Measurements from ENCODE around the gene ZCCHC9.
"Not testable (repeated sequence)": the region's sequence is repeated elsewhere in the genome, so short reads cannot be mapped to it uniquely, and the experiment has no call there.

Gene ZCCHC9

DNA sequence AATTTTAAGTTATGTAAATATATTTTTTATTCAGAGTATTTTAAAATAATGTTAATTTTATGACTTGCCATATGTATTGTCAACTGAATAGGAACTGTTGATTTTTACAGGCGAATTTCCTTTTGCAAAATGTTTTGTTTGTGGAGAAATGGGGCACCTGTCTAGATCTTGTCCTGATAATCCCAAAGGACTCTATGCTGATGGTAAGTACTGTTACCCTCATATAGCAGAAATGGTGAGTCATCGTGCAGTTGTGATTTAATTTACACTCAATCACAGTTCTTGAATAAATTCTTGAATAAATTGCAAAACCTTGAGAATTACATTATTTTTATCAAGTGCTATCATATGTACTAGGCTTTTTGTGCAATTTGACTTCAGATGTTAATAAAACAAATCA, 7.4 kb downstream of the ZCCHC9 start:
- no peak for DNase-seq

DNA sequence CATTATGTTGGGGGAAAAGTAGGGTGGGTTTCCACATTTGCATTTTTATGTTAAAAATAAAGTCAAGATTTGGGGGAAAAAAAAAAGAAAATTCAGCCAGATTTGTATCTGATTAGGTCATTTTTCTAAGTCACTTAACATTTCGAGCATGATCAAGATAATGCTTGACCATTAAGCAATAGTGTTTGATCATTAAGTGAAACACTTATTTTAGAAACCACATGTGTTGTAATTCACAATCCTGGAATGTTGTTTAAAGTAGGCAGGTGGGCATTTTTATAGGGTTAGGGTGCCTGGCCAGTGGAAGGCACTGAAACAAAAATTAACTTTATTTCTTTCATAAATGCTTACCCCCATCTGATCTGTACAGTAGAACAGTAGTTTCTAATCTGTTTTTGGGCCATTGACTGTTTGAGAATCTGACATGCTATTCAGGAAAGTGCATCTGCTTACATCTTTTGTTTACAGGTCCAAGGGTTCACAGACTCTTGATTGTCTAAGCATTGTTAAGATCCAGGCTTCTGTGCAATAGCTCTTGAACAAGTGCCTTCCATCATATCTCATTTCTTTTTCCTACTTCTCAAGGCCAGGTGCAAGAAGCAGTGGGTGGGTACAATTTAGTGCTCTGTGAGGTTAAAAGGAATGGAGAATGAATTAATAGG, 9.1 kb downstream of the ZCCHC9 start:
- DNase-seq, result no peak

DNA sequence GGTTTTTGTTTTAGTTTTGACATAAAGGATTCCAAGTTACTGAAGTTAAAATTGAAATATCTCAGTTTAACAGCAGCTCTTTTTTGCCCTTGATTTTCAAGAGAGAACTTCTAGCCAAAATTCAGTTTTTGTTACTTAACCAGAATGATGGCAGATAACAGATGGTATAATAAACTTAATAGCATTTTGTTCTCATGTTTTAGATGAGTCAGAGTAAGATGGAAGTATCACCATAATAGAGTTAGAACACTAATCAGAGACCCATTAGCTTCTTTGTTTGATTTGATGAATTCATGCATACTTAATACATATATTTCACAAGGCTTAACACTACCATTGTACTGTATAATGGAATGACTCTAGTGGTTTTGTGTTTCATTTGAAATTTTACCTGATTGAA, 11.9 kb downstream of the ZCCHC9 start:
- DNase-seq, result no peak

DNA sequence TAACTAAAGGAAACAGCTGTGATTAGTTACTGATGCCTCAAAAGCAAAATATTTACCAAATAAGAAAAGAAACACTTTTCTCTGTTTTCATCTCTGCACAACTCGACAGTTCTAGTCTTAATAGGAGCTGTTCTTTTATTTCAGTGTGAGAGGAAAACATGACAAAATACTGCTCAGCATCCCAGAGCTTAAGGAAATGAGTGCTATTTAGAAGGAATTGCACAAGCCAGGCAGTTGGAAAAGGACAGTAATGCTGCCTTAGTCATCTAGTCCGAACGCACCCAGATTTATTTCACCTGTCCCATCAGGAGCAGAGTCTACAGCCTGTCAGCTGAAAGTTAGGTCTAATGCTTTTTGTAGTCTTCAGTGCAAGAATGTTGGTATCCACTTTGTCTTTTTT, 12.3 kb downstream of the ZCCHC9 start:
- no peak for DNase-seq

DNA sequence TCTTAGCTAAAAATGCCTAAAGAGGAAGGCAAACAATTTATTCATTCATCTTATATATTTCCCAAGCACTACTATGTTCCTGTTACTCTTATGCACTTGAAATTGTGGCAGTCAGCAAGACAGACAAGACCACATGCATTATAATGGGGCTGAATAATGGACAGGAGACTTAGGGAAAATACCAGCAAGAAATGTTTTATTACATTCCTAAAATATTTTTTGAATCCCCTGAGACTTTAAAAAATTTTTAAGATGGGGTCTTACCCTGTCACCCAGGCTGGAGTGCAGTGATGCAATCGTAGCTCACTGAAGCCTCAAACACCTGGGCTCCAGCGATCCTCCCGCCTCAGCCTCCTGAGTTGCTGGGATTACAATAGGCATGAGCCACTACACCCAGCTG, 13.2 kb downstream of the ZCCHC9 start:
- no peak for DNase-seq

DNA sequence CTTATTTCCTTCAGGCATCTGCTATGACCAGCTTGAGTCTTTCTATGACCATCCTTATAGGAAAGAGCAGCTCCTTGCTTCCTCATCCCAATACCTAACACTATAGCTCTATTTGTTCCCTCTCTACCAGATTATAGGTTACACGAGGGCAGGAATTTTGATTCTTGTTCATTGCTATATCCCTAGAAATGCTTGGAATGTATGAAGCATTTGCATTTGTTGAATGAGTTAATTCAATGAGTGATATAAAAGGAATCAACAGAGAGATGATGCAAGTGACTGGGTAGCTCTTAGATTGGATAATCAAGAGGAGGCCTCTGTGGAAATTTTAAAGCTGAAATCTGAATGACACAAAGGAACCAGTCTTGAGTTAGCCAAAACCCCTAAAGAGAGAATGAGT, 13.9 kb downstream of the ZCCHC9 start:
- no peak for DNase-seq

DNA sequence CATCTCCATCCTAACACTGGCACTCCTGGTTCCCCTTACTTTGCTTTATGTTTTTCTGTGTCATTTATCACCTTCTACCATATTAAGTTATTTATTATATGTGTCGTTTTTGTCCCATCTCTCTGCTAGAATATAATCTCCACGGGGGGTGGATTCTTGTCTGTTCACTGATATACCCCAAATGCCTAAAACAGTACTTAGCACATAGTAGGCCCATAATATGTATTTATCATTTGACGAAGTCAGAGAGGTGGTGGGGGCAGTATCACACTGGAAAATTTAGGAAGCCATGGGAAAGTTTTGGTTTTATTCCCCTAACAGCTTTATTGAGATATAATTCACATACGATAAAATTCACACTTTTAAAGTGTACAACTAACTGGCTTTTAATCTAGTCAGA, 14.4 kb downstream of the ZCCHC9 start:
- DNase-seq, result no peak

DNA sequence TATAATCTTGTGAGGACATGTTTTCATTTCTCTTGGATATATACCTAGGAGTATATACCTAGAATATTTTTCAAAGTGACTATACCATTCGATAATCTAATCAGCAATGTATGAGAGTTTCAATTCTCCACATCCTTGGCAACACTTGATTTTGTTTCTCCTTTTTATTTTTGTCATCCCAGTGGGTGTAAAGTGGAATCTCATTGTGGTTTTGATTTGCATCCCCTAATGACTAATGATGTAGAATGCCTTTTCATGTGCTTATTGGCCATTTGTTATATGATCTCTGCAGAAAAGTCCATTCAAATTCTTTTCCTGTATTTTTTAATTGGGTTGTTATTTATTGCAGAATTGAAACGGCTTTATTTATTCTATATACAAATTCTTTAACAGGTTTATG, 15.2 kb downstream of the ZCCHC9 start:
- no peak for DNase-seq

DNA sequence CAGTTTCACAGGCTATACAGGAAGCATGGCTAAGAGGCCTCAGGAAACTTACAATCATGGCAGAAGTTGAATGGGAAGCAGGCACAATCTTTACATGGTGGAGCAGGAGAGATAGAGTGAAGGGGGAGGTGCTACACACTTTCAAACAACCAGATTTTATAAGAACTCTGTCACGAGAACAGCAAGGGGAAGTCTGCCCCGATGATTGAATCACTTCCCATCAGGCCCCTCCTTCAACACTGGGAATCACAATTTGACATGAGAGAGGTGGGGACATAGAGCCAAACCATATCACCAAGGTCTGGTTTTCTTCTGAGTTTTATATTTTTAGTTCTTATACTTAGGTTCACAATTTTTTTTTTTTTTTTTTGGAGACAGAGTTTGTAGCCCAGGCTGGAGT, 16.1 kb downstream of the ZCCHC9 start:
- DNase-seq, result no peak

DNA sequence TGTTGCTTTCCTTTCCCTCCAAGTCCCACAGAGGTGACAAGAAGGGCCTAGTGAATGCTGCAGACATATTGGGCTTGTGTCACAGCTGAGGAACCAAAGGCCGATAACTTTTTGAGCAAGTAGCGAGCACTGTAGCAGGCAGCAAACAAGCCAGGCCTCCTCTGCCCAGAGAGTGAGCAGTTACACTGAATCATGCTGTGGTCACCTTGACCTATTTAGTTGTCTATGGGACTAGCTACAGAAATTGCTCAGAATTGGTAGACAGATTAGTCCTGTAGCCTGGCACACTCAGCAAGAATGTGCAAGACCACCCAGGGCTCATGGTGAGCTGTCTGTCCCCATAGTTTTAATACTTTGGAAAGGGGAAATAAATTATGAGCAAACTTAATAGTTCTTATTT, 25.2 kb downstream of the ZCCHC9 start:
- DNase-seq, result no peak

DNA sequence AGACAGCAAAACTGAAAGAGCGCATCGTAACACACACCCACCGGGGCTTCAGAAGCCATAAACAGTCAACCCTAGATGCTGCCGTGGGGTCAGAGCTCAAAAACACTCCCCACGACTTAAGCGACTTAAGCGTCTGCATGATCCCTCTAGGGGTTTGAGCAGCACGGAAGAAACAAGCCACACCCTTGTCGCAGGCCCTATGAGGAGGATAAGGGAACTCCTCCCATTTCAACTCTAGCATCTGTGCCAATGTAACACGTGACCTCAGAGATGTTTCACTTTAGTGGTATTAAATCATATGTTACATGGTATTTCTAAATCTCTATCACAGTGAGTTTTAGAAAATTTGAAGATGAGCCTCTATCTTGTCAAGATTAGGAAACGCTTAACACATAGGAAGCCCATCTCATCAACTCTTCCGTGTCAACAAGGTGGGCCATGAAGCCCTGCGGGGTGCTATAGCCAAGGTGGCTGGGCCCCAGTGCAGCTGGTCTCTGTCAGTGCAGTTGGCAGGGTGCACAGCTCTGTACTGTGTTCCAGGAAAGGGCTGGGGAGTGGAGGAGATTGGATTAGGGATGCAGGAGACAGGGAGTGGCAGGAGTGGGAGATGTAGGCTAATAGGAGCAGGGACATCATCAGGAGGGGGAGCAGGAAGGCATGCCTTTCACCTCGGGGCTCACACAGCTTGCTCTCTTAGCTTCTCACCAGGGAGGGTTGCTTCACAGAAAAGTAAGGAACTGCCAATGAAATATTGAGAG, 33.1 kb downstream of the ZCCHC9 start:
- DNase-seq, result no peak

DNA sequence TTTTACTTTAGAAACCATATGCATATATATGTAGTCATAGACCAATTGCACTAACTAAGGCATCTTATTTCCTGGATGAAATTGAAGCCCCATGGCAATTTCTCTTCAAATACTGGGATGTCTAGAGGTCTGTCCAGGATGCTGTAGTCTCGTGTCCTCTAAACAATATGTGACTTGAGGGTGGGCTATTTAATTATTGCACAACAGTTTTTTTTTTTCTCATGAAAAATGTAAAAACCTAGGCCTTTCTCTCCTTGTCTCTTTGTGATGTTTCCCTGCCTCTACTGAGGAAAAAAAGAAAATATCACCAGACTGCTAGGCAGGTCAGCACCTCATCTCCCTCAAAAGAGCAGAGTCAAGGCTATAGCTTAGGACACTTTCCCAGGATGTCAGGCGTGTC, 34.6 kb downstream of the ZCCHC9 start:
- DNase-seq, result no peak

DNA sequence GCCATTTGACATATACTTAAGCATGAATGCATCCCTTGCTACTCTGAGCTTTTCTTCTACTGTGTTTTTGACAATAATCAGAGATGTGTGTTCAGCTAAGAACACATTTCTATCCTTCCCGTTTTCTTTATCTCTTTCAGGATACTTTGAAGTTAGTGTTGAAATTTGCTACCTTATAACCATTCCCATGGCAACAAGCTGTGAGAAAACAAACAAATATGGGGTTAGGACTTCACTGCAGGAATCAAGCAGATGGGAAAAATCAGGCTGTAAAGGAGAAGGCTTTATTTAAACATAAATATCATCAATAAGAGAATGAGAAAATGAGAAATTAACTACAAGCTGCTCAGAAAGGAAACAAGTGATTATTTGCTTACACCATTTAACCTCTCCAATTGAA, 35.2 kb downstream of the ZCCHC9 start:
- no peak for DNase-seq

DNA sequence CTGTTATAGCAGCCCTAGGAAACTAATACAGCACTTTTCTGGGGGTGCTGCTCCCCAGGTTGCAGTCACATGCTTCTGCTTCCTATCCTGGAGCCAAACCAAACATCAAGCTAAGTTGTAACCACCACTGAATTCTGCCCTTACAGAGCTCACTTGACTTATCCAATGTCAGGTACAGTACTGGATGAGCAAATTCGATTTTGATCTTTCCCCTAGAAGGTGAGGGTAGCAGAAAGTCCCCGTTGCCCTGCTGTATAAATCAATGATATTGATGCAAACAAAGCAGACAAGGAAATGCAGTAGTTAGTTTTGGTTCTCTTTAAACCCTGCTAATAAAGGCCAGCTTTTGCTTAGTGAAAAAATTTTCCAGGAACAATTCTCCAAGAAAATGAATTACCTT, 36.4 kb downstream of the ZCCHC9 start:
- no peak for DNase-seq

DNA sequence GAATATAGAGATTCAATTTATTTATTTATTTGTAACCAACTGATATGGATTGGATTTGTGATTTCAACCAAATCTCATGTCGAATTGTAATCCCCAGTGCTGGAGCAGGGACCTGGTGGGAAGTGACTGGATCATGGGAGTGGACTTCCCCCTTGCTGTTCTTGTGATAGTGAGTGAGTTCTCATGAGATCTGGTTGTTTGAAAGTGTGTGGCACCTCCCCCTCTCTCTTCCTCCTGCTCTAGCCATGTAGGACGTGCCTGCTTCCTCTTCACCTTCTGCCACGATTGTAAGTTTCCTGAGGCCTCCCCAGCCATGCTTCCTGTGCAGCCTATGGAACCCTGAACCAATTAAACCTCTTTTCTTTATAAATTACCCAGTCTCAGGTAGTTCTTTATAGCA, 36.8 kb downstream of the ZCCHC9 start:
- DNase-seq, result not testable (repeated sequence)

DNA sequence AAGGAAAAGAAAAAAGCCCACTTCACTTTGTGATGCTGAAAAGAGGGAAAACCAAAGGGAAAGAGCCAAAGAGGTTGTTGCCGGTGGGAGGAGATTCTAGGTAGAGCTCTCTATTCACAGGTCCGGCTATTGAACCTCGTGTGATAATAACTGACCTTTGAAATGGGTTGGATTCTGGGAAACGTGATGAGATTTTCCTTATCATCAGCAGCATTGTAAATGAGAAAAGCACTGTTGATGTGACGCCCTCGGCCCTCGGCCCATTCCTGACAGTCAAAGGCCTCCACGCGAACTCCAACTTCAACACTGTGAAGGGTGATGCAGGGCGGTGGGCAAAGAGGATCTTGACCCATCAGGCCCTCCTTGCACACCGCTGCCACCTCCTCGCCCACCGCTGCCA, 43.3 kb downstream of the ZCCHC9 start:
- DNase-seq, result no peak

DNA sequence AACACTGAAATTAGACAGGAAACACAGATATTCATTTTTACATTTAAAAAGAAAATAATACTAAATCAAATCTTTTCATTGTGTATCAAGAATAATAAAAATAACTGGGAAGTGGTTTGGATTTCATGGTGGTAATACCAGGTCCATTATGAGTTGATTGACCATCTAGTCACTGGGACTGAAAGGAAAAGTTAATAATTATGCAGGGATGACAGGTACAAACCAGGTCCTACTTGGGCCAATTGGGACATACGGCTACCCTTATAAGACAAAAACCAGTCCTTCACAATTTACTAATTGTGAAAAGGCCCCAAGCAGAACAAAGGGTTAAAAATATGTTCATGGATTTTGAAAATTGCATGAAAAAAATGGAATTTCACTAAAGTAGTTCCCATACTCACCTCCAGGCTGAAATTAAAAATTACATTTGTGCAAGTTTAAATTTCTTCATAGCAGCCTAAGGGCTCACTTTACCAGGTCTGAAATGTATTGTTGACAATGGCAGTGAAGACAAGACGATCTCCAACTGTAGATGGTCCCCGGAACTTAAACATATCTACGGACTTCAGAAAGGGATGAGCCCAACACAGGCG, 44.1 kb downstream of the ZCCHC9 start:
- DNase-seq, result no peak

DNA sequence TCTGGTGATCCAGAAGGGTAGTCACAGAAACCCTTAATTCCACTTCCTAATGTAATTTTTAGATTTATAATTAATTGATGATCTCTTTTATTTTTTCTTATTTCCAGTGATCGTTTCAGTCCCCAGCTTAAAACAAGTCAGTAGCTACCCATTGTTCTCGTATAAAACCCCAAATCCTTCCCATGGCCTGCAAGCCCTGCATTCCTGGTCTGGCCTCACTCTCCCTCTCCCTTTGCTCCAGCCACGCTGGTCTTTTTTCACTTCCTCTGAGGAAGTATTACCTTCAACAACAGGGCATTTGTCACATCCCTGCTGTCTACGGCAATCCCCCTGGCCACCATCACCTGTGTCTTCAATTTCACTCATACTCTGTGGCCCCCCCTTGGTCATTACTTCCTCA, 47.8 kb downstream of the ZCCHC9 start:
- DNase-seq, result no peak

DNA sequence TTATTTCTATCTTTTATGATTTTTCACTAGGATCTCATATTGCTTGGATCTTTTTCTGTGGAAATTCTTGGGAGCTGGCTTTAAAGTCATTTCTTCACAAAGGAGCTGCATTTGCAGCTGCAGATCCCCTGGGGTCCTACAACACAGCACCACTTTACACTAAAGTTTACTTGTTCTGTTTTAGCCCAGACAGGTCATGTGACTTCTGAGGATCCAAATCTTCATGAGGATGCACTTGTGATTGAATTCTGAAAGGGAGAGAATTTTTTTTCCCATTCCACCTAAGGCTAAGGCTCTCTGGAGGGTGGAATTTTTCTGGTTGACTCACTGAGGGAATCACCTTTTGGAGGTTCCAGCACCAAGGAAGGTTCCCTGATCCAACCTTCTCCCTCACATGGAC, 49.1 kb downstream of the ZCCHC9 start:
- DNase-seq, result no peak

DNA sequence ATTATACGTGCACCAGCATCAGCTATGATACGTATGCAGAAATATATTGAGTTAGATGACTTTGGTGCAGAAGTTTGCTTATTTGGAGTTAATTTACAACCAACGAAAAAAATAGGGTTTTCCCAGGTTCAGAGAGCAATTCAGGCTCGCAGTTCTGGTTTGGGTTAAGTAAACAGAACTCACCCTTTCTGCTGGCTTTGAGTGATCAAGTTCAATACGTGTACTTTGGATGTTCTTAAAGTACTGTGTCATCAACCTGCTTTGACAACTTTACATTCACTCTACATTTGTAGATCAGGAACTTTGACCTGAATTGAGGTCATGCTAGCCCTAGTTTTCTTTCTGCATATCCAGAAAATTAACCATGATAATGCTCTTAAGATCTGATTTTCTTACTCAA, 51.8 kb downstream of the ZCCHC9 start:
- DNase-seq, result no peak

DNA sequence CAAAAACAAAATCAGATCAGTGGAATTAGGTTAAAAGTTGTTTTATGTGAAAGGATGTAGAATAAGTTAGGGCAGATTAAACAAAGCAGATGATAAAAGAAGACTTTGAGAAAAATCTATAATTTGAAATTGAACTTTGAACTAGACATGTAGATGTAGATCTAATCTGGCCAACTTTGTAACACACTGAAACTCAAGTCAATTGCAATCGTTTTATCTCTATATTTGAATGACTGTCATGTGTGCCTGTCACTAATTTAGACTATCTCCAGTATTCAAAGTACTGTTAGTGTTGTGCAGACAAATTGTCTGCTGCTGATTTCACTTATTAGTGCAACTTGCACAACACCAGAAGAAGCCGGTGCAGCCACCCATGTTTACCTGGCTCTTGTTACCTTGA, 52.7 kb downstream of the ZCCHC9 start:
- no peak for DNase-seq

DNA sequence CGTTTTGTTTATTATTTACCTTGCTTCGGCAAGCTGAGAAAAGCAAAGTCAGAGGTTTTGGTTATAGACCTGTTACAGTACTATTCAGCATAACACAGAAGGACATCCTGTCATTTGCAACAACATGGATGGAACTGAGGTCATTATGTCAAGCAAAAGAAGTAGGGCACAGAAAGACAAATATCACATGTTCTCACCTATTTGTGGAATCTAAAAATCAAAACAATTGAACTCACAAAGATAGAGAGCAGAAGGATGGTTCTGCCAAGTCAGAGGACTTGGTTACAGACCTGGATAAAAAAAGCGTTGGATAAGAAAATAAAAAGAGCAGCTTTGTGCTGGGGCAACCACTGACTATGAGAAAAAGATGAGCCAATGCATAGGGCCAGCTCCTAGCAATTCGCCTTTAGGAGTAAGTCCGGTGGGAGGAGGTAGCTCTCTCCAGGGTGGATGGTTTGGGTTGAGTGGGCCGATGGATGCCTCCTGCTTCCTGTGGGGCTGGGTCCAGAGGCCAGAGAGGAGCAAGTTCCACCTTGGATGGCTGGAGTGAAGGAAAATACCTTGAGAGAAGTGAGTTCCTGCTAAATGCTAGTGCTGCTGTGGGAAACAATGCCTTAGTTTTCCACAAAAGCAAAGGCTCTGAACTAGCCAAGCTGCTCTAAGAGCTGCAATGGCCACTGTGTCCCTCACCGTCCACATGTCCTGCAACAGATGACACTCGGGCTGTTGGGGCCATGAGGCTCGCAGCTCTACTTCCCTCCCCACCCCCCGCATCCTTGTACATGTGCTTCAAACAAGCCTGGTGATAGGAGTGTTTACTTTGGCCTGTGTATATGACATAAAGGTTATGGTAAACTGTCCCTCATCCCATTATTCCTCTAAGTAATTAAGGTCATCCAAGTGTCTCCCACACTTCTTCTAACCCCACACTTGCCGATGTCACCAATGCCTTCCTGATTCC, 54.2 kb downstream of the ZCCHC9 start:
- DNase-seq, result no peak

DNA sequence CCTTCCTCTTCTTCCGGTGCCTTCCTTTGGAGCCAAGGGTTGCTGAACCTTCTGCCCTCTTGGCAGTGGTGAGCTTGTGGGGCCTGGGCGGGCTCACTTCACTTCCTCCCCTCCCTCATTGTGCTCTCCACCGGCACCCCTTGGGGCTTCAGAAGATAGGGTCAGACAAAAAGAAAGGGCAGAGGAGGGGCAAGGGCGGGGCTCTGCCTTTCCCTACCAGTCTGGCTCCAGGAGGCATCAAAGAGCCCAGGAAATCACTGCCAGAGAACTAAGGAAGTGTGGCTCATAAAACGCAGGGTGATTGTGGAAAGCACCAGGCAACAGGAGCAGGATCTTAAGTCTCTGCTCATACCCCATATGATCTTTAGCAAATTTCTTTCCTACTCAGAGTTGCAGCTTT, 57.7 kb downstream of the ZCCHC9 start:
- DNase-seq, result no peak

Data from activated T-cell treated with anti-CD3 and anti-CD28 coated beads for 4 hours (primary cell).